Type B pancreatic cell (in vitro differentiated cells): ENCODE measurements around the gene CBX1. TPM values are rescaled to one million over a fixed set of nuclear protein-coding genes. Genes with fewer than 3 reads are reported as not detected.

Source experiments
- DNase-seq: peaks from one replicate; pipeline ENCODE4 v3.0.0; 2021; ENCODE audit warnings: mixed read lengths; ENCODE audit not compliant: unreplicated experiment; ENCODE audit errors: extremely low spot score
- H3K27ac Mint-ChIP-seq: 2 replicates; pipeline ENCODE4 v1.8.0; 2021; ENCODE audit warnings: mild to moderate bottlenecking, mixed read lengths
- H3K27me3 Mint-ChIP-seq: 2 replicates; pipeline ENCODE4 v1.8.0; 2021; ENCODE audit warnings: mixed read lengths
- H3K36me3 Mint-ChIP-seq: 2 replicates; pipeline ENCODE4 v1.8.0; 2021; ENCODE audit warnings: mixed read lengths
- H3K4me1 Mint-ChIP-seq: one replicate; pipeline ENCODE4 v1.8.0; 2021; ENCODE audit warnings: mixed read lengths; ENCODE audit not compliant: unreplicated experiment
- H3K4me3 Mint-ChIP-seq: 2 replicates; pipeline ENCODE4 v1.8.0; 2021; ENCODE audit warnings: mild to moderate bottlenecking, mixed read lengths
- H3K9me3 Mint-ChIP-seq: 2 replicates; pipeline ENCODE4 v1.8.0; 2021; ENCODE audit warnings: mixed read lengths
- CTCF ChIP-seq: fragments of 200-600 bp; sonication (generic); conservative IDR thresholded peaks from 2 replicates; pipeline ENCODE4 v1.5.0; 2021; ENCODE audit warnings: antibody characterized with exemption, mild to moderate bottlenecking
- total RNA-seq: library from RNA; stranded (reverse); gene quantifications from 2 replicates; pipeline ENCODE4 v1.2.1, GENCODE V29; 2021; ENCODE audit warnings: low replicate concordance

The CBX1 gene
- total RNA-seq, 1 donor from 2014 or later: 154 TPM

- TF ChIP-seq CTCF: no peak
- H3K4me1 Mint-ChIP-seq: peaks cover 26% of the 10 kb centered on the region
- H3K27ac Mint-ChIP-seq: no peak overlapping the region
- DNase-seq: no peak
- no peaks in the 10 kb centered on the region for H3K9me3 Mint-ChIP-seq
- H3K36me3 Mint-ChIP-seq: peaks cover 4% of the 10 kb centered on the region
- no peaks in the 10 kb centered on the region for H3K27me3 Mint-ChIP-seq
- no peak overlapping the region for H3K4me3 Mint-ChIP-seq
Measured at GRCh38 chr17:48110761-48111160, 9.5 kb upstream of the CBX1 start.

GRCh38 chr17:48107137-48108055 is 6.1 kb upstream of the CBX1 start, which contains the start of gene SNX11:
TSS of gene SNX11 (plus strand) at chr17:48107766. CDS start at chr17:48112044, 4,278 bp downstream.
- no peaks in the 10 kb centered on the region for H3K27me3 Mint-ChIP-seq
- H3K27ac Mint-ChIP-seq: peak within 1 kb of the TSS; percentile 82
- H3K36me3 Mint-ChIP-seq: peaks cover 4% of the 10 kb centered on the region
- H3K4me1 Mint-ChIP-seq: peaks cover 26% of the 10 kb centered on the region
- no peaks in the 10 kb centered on the region for H3K9me3 Mint-ChIP-seq
- peak; percentile 92 for DNase-seq
- no peak for TF ChIP-seq CTCF
- peak within 1 kb of the TSS; percentile 91 for H3K4me3 Mint-ChIP-seq

- Mint-ChIP-seq H3K4me3 (peak overlapping the region; percentile 91), H3K36me3 (peaks cover 4% of the 10 kb centered on the region), H3K27ac (peak overlapping the region; percentile 82), H3K9me3 (no peaks in the 10 kb centered on the region), H3K27me3 (no peaks in the 10 kb centered on the region), H3K4me1 (peaks cover 26% of the 10 kb centered on the region)
- no peak for TF ChIP-seq CTCF
- no peak for DNase-seq
Measured at GRCh38 chr17:48106802-48107136, 5.5 kb upstream of the CBX1 start.

GRCh38 chr17:48104440-48104839 is 3.2 kb upstream of the CBX1 start:
- Mint-ChIP-seq H3K27ac (no peak overlapping the region), H3K4me3 (peak overlapping the region; percentile 64), H3K27me3 (no peaks in the 10 kb centered on the region), H3K36me3 (peaks cover 4% of the 10 kb centered on the region), H3K9me3 (no peaks in the 10 kb centered on the region), H3K4me1 (peaks cover 21% of the 10 kb centered on the region)
- TF ChIP-seq CTCF: no peak
- no peak for DNase-seq

- no peak for TF ChIP-seq CTCF
- Mint-ChIP-seq H3K36me3 (peaks cover 4% of the 10 kb centered on the region), H3K4me1 (peaks cover 13% of the 10 kb centered on the region), H3K4me3 (peak overlapping the region; percentile 41), H3K27ac (no peak overlapping the region), H3K9me3 (no peaks in the 10 kb centered on the region), H3K27me3 (no peaks in the 10 kb centered on the region)
- no peak for DNase-seq
Measured at GRCh38 chr17:48102798-48103715, 1.8 kb upstream of the CBX1 start.
